Measurements from ENCODE around the gene GARNL3.

Gene GARNL3

DNA sequence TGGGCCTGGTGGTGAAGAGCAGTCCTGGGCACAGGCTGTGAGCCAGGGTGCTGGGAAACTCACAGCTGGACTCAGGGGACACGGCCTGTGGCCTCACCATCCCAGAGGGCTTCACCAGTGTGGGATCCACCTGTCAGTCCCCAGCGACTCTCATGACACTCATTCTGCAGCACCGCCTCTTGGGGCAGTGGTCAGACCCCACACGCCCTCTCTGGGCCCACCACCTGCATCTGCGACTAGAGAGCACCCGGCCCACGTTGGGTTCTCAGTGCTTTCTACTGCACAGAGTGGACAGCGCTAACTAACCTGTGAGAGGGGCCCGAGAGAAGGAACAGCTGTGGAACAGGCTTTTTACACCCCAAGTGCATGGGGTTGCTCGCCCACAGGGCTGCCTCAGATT is 45.8 kb upstream of the GARNL3 start:
- Histone ChIP-seq H3K4me2 (ENCODE audit: low read length) (no peak overlapping the region), H3K79me2 (no peaks in the 10 kb centered on the region), H3K27ac (no peak overlapping the region), H3K9me3 (ENCODE audit: control insufficient read depth, low read length) (no peaks in the 10 kb centered on the region), H3K4me3 (ENCODE audit: low read depth, low read length) (no peak overlapping the region), H2AFZ (no peak overlapping the region), H3K36me3 (ENCODE audit: control insufficient read depth, insufficient read depth, low read length) (no peaks in the 10 kb centered on the region), H3K4me1 (no peaks in the 10 kb centered on the region), H3K9ac (no peak overlapping the region), H3K27me3 (ENCODE audit: control insufficient read depth, insufficient read depth, low read length) (no peaks in the 10 kb centered on the region)
- TF ChIP-seq, protein P1, sequence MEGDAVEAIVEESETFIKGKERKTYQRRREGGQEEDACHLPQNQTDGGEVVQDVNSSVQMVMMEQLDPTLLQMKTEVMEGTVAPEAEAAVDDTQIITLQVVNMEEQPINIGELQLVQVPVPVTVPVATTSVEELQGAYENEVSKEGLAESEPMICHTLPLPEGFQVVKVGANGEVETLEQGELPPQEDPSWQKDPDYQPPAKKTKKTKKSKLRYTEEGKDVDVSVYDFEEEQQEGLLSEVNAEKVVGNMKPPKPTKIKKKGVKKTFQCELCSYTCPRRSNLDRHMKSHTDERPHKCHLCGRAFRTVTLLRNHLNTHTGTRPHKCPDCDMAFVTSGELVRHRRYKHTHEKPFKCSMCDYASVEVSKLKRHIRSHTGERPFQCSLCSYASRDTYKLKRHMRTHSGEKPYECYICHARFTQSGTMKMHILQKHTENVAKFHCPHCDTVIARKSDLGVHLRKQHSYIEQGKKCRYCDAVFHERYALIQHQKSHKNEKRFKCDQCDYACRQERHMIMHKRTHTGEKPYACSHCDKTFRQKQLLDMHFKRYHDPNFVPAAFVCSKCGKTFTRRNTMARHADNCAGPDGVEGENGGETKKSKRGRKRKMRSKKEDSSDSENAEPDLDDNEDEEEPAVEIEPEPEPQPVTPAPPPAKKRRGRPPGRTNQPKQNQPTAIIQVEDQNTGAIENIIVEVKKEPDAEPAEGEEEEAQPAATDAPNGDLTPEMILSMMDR (IDR thresholded peaks at IDR 0.05): no peak

DNA sequence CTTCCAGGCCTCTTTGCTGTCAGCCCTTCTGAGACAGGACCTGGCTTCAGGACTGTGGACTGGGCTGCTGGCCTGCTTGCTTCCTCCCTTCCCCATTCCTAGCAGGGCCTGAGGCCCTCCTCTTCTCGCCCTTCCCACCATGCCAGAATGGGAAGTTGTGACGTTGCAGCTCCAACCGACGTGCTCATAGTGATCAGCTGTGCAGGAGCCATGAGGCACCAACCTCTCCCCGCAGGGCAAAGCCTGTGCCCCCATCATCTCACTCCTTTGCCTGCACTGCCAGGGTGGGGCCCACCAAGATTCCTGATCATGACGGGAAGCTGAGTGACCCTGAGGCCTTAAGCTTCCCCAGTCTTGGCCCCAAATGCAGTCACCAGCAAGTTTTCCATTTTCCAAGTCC is 45.1 kb upstream of the GARNL3 start:
- Histone ChIP-seq H2AFZ (no peak overlapping the region), H3K79me2 (no peaks in the 10 kb centered on the region), H3K27ac (no peak overlapping the region), H3K36me3 (ENCODE audit: control insufficient read depth, insufficient read depth, low read length) (no peaks in the 10 kb centered on the region), H3K9me3 (ENCODE audit: control insufficient read depth, low read length) (no peaks in the 10 kb centered on the region), H3K27me3 (ENCODE audit: control insufficient read depth, insufficient read depth, low read length) (no peaks in the 10 kb centered on the region), H3K4me2 (ENCODE audit: low read length) (no peak overlapping the region), H3K9ac (no peak overlapping the region), H3K4me3 (ENCODE audit: low read depth, low read length) (no peak overlapping the region), H3K4me1 (no peaks in the 10 kb centered on the region)
- TF ChIP-seq, protein P1 (IDR thresholded peaks at IDR 0.05): no peak

DNA sequence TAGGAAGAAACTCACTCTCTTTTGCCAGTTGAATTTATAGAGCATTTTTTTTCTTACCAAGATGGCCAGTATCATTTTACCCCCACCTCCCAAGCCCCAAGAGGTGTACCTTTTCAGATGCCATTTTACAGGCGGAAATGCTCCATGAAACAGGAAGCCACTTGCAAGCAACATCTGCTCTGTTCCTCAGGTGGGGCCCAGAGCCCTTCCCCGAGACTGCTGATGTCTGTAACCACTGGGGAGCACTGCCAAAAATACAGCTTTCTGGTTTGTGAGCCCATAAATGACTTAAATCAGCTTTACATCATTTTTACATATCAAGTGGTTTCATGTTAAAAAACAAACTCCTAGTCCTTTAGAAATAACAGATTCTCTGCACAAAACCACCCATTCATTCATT is 42.9 kb upstream of the GARNL3 start:
- peaks cover 4% of the 10 kb centered on the region for H3K4me1 ChIP-seq
- no peaks in the 10 kb centered on the region for H3K27me3 ChIP-seq (ENCODE audit: control insufficient read depth, insufficient read depth, low read length)
- no peak overlapping the region for H3K9ac ChIP-seq
- H3K4me3 ChIP-seq (ENCODE audit: low read depth, low read length): no peak overlapping the region
- no peaks in the 10 kb centered on the region for H3K36me3 ChIP-seq (ENCODE audit: control insufficient read depth, insufficient read depth, low read length)
- TF ChIP-seq, protein P1 (IDR thresholded peaks at IDR 0.05): no peak
- H2AFZ ChIP-seq: no peak overlapping the region
- H3K4me2 ChIP-seq (ENCODE audit: low read length): no peak overlapping the region
- no peaks in the 10 kb centered on the region for H3K79me2 ChIP-seq
- no peak overlapping the region for H3K27ac ChIP-seq
- no peaks in the 10 kb centered on the region for H3K9me3 ChIP-seq (ENCODE audit: control insufficient read depth, low read length)

DNA sequence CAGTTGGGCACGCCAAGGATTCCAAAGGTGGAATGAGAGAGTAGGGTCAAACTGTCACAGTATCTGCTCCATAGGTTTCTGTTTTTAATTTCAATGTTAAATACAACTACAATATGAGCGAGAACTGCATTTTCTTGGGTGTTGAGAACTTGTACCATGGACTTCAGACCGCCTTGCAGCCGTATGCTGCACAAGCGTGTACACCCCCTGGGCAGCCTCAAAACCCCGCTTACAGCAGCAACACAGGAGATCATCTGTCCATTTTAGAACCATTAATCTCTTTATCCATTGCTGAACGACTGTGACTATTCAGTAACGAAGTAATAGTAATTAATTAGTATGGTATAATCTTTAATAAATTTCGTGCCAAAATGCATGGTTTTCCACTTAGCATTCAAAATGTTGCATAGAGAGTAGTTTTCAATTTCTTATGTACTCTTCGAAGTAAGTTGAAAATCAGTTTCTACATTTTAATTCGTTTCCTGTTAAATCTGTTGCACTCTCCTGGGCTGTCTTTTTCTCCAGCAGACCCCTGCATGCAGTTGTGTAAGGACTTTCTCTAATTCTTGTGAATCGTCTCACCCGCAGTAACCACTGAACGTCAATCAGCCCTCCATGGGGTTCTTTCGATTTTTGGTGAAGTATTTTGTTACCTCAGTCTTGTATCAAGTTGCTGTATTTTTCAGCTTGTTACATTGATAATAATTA is 42.0 kb upstream of the GARNL3 start:
- no peak overlapping the region for H3K4me2 ChIP-seq (ENCODE audit: low read length)
- H3K27me3 ChIP-seq (ENCODE audit: control insufficient read depth, insufficient read depth, low read length): no peaks in the 10 kb centered on the region
- H2AFZ ChIP-seq: no peak overlapping the region
- H3K4me1 ChIP-seq: peaks cover 4% of the 10 kb centered on the region
- H3K27ac ChIP-seq: no peak overlapping the region
- H3K4me3 ChIP-seq (ENCODE audit: low read depth, low read length): no peak overlapping the region
- TF ChIP-seq, protein P1 (IDR thresholded peaks at IDR 0.05): no peak
- no peaks in the 10 kb centered on the region for H3K36me3 ChIP-seq (ENCODE audit: control insufficient read depth, insufficient read depth, low read length)
- H3K9ac ChIP-seq: no peak overlapping the region
- H3K9me3 ChIP-seq (ENCODE audit: control insufficient read depth, low read length): no peaks in the 10 kb centered on the region
- no peaks in the 10 kb centered on the region for H3K79me2 ChIP-seq

DNA sequence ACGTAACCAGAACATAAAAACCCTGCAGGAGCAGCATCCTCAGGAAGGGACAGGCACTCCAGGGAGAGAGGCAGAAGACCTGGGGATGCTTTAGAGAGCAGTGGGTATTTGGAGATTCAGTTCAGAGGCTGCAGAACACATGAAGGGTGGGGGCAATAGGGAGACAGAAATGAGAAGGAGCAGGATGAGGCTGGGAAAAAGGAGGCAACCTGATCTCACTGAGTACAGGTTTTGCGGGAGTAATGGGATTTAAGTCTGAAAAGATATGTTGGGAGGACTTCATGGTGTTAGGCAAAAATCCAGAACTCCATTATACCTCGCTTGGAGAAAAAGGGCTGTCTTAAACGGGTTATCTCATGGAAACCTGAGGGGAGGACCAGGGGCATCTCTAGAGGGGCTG is 41.3 kb upstream of the GARNL3 start:
- TF ChIP-seq, protein P1 (IDR thresholded peaks at IDR 0.05): no peak
- H3K79me2 ChIP-seq: no peaks in the 10 kb centered on the region
- no peak overlapping the region for H3K27ac ChIP-seq
- H3K9me3 ChIP-seq (ENCODE audit: control insufficient read depth, low read length): no peaks in the 10 kb centered on the region
- peaks cover 4% of the 10 kb centered on the region for H3K4me1 ChIP-seq
- no peaks in the 10 kb centered on the region for H3K36me3 ChIP-seq (ENCODE audit: control insufficient read depth, insufficient read depth, low read length)
- no peak overlapping the region for H3K4me3 ChIP-seq (ENCODE audit: low read depth, low read length)
- no peaks in the 10 kb centered on the region for H3K27me3 ChIP-seq (ENCODE audit: control insufficient read depth, insufficient read depth, low read length)
- H3K9ac ChIP-seq: no peak overlapping the region
- no peak overlapping the region for H3K4me2 ChIP-seq (ENCODE audit: low read length)
- no peak overlapping the region for H2AFZ ChIP-seq

Data from parathyroid adenoma (tissue), 2 donors.